IPS DF 19.7 (cell line): ENCODE measurements around the gene OTOP3.
A peak's percentile ranks its signal among the peaks of the same experiment; 100 is the strongest.

Experiments
- DNase-seq: peaks from one replicate; pipeline ENCODE4 v3.0.0-alpha.2; 2013; ENCODE audit warnings: low read depth, low spot score

The OTOP3 gene

DNA sequence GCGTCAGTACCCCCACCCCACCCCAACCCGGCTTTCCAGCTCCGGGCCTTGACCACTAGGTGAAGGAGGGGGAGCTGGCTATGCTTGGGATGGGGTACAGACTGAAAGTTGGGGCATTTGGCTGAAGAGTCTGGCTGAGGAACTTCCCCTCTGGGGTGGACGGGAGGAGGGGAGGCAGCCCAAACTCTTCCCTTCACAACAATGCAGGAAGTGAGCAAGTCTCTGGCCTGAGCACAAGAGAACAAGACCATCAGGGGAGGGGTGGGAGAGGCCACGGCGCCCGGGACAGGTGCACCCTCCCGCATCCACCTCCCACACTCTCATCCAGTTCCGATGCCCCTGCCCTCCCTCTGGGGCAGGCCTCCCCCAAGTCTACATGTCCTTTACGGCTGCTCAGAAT is 18.3 kb upstream of the OTOP3 start:
- no peak for DNase-seq

DNA sequence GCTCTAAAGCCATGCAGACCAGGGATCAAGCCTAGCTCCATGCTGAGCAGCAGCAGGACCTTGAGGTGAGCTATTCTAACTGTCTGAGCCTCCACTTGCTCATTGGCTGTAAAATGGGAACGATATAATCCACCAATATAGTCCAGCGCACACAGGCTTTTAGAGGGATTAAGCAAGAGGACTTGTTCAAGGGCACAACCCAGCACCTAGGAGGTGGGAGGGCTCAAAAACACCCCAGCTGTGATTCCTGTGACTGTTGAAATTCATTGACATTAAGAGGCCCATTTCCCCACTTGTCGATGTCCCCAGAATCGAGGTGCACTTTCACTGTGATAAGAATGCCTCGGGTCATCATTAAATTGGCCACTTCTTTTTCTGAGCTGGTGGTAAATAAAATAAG is 16.8 kb upstream of the OTOP3 start:
- DNase-seq, result no peak

DNA sequence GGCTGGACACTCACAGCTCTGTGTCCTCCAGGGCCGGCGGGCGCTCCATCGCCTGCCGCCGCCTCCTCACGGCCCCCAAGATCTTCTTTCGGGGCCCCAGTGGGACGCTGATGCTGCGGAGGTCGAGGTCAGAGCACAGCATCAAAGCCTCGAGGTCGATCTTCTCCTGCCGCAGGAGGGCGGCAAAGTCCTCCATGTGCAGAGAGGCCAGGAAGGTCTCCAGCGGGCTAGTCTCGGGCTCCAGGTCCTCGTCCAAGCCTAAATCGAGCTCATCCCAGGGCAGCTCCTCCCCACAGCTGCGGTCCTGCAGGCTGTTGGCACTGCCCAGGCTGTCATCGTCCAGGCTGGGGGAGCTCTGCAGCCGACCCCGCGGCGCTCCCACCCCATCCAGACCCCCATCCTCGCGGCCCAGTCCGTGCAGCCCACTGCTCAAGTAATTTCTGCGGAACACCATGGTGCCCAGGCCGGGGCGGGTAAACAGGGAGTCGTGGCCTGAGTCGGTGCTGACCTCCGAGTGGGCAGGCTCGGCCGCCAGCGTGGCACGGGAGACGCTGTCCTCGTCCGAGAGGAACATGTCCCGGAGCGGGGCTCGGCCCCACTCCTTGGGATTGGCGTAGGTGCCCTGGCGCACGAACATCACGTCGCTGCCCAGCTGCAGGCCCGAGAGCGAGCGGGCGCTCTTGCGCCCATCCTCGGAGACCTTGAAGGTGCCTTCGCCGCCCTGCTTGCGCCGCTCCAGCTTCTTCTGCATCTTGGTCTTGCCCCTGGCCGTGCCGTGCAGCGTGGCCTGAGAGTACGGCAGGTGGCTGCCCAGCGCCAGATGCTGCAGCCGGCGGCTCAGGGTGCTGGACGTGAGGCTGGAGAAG is 16.0 kb upstream of the OTOP3 start:
- DNase-seq, result peak; percentile 20

DNA sequence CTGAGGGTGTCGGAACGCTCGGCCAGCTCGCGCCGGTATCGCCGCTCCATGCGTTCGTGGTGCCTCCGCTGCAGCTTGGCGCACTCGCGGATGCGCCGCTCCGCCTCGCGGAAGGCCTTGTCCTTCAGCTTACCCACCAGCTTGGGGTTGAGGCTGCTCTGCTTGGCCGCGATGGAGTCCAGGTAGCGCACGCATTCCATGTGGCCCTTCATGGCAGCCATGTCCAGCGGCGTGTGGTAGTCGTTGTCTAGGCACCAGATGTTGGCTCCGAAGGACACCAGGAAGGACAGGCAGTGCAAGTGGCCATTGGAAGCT is 15.4 kb upstream of the OTOP3 start:
- no peak for DNase-seq

DNA sequence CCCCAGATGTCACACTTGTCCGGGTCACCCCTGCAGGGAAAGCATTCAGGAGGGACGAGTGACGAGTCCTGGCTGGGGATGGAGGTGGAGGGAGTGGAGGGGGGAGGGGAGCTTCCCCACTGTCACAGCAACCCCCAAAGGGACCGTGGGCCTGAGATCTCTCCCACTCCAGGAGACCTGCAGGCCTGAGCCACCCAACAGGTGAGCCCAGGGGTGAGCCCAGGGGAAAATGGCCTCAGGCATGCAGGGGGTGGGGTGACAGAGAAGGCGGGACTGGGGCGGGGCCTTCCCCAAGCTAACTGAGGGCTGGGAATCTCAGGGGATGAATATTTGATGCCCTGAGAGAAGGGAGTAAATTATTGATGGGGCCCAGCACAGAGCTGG is 15.1 kb upstream of the OTOP3 start:
- no peak for DNase-seq

DNA sequence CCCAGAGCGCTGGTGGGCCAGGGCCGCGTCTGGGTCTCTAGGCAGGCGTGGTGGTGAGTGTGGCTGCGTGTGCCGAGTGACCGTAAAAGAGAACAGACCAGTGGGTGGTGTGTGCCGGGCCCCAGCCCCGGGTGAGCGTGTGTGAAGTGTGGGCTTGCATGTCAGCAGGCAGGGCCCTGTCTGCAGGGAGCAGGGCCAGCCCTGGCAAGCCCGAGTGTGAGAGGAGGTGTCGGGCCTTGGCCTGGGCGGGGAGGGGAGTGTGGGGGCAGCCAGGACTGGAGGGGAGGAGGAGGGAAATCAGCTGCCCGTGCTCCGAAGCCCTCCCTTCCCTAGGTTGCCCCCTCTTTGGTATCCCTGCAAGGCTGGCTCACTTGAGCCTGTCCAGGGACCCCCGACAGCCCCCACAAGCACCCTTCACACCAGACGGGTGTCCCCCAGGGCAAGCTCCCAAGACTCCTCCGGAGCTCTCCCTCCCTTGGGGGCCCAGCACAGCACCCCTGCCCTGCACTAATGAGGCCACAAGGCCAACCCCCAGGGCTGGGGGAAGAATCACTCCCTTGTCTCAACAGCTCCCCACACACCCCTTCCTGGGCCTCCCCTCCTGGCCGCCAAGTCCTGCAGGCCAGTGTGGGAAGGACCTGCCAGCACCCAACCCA is 14.5 kb upstream of the OTOP3 start:
- no peak for DNase-seq

DNA sequence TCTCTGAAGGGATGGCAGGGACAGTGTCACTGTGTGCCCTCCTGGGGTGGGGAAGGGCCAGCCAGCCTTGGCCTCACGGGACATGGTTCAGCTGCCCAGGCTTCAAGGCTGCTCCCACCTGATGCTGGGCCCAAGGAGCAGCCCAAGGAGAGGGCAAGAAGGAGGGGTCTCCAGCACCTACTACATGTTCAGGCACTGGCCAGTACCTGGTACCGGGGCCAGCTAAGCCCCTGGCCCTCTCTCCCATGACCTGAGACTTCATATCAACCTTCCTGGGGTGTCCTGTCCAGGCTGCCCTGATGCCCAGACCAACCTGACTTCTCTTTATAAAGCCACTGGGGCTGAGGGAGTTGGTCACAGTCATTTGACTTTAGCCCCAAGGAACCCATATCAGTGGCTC is 13.9 kb upstream of the OTOP3 start:
- DNase-seq, result no peak

DNA sequence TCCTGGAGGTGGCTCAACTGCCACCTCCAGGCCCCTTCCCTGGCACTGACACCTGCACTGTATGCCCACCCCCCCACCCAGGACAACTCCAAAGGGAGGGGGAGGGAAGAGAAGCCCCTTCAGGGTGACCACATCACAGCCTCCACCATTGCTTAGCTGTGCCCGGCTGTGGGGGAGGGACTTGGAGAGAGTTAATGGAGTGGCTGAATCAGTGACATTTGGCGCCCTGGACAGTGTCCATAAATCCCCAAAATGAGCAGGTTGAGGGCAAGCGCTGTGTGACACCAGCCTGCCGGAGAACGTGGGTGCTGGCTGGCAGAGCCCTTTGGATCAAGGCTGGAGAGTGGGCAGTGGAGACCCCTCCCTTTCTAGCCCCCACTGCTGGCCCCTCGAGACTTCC is 13.5 kb upstream of the OTOP3 start:
- DNase-seq, result no peak

DNA sequence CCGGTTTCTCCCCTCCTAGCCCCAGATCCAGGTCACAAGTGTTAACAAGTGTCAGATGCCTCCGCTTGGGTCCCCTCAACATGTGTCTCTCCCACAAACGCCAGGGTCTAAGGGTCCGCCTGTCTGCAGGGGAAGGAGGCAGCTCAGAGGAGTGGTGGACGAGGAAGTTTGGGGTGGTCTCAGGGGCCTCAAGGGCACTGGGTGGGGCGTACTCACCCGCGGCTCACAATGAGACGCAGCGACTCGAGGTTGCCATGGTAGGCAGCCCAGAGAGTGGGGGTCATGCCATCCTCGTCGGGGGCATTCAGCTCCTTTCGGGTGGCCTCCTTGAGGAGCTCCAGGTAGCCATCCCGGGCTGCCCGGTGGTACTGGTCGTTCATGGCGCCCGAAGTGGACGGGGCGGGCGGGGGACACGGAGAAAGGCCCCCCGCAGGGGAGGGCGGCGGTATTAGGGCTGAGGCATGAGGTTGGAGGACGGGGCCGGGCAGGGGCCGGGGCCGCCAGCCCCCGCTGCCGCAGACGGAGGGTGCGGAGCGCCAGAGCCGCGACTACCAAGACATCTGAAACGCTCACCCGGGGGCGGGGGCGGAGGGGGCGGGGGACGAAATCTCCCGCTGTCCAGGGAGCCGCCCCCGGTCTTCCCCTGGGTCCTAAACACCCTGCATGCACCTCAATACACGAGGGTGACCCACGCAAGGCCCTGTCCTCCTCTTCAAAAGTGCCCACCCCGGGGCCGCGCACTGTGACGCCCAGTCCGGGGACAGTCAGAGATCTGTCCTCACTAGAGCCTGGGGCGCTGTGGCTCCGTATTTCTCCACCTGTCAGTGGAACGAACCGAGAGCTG is 12.8 kb upstream of the OTOP3 start, which contains the start of gene USH1G:
TSS of gene USH1G (minus strand) at position 562 of the 844 bp plus-strand sequence. CDS start at position 380, 182 bp downstream.
- DNase-seq, result no peak

DNA sequence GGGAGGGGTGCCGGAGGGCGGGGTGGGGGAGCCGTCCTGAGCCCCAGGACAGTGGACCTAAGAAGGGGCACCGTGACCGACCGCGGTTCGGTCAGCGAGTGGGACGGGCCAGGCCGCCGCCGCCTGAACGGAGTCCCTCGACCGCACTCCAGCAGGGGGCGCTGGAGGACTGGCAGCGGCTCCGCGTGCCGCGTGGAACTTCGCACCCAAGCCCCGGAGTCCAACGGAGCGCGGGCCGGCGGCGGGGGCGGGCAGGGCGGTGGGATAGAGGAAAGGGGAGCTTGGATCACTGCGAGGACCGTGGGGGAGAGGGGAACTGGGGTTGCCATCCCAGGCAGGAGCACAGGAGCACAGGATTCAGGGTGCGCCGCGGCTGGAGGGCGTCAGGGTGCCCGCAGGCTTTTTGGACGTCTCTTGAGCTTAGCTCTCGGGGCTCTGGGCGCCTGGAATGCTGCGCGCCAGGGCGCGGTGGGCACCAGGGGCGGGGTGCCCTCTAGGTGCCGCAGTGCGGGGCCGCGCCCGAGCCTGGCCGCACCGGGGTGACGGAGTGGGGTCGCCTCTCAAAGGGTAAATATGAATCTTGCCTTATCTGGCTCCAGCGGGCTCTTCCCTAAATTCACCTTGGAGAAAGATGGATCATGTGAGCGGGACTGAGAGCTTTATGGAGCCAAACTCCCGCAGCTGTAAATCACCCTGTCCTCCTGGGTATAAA is 12.0 kb upstream of the OTOP3 start:
- DNase-seq, result no peak

DNA sequence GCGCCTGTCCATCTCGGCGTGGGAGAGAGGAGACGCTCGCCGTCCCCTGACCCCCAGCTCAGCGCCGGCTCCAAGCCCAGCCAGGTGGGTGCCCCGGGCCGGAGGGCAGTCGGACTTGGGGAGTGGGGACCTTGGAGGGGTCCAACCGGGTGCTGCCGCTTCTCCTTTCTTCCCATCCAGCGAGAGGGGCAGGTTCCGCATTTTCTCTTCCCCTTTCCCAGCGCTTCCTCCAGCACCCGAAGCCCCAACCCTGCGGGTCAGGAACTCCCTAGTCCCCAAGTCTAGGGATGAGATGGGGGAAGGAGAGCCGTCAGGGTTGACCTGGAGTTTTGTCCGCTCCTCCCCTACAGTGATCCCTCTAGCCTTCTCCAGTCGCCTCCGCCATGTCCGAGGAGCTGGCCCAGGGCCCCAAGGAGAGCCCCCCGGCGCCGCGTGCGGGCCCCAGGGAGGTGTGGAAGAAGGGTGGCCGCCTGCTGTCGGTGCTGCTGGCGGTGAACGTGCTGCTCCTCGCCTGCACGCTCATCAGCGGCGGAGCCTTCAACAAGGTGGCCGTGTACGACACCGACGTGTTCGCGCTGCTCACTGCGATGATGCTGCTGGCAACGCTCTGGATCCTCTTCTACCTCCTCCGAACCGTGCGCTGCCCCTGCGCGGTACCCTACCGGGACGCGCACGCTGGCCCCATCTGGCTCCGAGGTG is 11.3 kb upstream of the OTOP3 start, which contains the start of gene OTOP2:
TSS of gene OTOP2 (plus strand) at position 24 of the 699 bp plus-strand sequence. CDS start at position 384, 360 bp downstream.
- DNase-seq, result no peak

DNA sequence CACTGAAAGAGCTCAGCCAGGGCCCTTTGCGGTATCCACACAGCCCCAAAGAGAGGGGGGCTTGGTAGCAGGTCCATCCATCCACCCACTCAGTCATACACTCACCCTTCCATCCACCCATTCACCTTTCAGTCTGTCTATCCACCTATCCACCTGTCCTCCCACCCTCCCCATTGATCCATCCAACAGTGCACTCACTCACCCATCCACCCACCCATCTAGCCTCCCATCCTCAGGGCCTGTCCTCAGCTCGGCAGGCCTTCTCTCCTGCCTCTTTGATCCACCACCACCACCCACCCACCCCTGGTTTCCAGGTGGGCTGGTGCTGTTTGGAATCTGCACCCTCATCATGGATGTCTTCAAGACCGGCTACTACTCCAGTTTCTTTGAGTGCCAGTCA is 10.5 kb upstream of the OTOP3 start:
- DNase-seq, result no peak

DNA sequence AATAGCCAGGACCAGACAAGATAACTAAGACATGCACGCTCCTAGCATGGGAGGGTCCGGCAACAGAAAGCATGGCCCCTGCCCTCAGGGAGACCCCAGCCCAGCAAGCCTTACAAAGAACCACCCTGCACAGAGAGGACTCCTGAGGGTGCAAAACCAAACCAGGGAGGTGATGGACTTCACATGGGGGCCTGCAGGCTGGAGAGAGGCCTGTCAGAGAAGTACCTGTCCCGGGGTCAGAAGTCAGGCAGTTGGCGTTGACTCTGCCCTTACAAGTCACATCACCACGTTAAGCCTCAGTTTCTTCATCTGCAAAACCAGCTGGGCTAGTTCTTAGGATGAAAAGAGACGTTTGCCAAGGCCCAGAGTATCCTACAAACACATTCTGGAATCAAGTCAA is 6.9 kb upstream of the OTOP3 start:
- no peak for DNase-seq

DNA sequence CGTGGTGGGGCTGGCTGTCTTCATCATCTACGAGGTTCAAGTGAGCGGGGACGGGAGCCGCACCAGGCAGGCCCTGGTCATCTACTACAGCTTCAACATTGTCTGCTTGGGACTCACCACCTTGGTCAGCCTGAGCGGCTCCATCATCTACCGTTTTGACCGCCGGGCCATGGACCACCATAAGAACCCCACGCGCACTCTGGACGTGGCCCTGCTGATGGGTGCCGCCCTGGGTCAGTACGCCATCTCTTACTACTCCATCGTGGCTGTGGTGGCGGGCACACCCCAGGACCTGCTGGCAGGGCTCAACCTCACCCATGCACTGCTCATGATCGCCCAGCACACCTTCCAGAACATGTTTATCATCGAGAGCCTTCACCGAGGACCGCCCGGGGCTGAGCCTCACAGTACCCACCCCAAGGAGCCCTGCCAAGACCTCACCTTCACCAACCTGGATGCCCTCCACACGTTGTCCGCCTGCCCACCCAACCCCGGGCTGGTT is 5.1 kb upstream of the OTOP3 start:
- no peak for DNase-seq

DNA sequence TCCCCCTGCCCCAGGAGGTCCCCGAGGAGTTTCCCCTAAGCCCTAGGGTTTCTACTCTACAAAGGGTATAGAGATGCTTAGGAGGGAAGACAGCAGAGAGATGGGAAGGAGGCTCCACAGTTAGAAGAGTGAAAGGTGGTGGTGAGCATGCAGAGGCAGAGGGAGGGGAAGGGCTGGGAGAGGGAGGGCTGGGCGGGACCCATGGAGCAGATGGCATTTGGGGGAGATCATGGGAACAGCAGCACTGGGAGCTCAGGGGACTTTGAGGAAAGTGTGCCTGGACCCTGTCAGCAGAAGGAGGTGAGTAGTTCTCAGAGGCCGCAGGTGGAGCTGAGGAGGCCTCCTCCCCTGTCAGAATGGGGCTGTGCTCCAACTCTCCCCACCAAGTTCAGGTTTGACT is 650 bp upstream of the OTOP3 start:
- DNase-seq, result no peak

DNA sequence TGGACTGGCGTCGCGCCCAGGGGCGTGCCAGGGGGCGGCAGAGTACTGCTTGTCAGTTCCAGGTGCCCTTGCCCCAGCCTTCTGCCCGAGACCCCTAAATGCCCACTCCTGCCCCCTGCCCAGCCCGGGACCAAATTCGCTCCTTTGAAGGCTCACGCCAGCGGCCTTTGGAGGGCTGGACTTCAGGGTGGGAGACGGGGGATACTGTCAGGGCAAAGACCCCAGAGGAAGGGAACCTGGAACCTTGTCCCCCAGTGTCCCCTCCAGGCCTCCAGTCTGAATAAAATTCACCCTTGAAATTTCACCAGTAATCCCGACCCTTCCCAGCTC is 737 bp downstream of the OTOP3 start:
- DNase-seq, result no peak

DNA sequence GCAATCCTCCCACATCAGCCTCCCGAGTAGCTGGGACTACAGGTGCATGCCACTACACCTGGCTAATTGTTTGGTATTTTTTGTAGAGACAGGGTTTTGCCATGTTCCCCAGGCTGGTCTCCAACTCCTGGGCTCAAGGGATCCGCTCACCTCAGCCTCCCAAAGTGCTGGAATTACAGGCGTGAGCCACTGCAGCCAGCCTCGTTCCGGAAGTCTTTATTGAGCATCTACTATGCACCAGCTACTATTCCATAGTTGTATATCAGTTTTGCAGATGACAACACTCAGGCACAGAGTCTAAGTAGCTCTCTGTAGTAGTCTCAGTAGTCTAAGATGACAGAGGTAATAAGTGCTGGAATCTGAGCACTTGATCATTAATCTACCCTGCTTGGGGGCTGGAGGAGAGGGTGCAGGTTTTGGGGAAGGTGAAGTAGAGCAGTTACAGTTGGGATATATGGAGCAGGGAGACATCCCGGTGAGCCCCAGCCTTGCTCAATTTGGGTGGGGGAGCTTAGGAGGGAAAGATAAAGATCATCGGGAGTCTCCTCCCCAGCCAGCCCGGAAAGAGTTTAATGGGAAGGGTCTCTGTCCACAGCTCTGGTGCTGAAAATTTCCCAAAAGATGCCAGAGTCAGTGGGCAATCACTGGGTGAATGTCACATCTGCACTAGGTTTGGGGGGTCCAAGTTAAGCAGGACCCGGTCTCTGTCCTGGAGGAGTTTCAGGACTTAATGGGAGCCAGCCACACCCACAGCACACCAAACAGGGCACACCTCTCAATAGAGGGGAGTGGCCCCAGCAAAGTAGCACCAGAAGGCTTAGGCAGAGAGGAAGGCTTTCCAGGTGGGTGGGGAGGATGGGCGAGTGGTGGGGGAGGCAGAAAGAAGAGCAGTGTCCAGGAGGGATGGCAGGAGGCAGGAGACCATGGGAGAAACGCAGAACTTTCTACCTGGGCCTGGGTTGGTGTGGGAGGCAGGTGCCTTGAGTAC is 1.7 kb downstream of the OTOP3 start:
- DNase-seq, result no peak

DNA sequence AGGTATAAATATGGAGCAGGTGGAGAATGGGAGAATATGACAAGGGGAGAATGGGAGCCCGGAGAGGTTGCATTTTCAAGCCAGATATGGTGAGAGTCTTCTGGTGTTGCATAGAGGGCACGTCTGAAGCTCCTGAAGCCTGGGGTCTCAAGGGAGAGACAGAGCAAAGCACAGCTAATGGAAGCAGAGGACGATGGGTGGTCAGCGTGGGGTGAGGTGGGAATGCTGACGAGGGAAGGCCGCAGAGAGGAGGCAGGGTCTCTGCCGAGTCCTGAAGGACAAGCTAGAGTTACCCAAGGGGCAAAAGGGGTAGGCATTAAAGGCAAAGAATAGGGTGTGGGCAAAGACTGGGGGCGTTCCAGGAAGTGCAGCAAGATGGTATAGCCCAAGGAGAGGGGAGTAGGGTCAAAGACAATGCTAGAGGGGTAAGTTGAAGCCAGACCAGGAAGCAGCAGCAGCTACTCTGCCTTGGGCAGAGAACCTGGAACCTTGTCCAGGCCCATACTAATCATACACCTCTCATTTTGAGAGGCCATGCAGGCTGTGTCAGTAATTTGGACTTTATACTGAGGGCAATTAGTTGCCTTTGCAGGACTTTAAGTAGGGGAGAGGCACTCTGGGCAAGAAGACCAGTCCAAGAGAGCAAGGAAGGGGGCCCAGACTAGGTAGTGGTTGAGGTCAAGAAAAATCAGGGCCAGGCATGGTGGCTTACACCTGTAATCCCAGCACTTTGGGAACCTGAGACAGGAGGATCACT is 2.7 kb downstream of the OTOP3 start:
- DNase-seq, result no peak

DNA sequence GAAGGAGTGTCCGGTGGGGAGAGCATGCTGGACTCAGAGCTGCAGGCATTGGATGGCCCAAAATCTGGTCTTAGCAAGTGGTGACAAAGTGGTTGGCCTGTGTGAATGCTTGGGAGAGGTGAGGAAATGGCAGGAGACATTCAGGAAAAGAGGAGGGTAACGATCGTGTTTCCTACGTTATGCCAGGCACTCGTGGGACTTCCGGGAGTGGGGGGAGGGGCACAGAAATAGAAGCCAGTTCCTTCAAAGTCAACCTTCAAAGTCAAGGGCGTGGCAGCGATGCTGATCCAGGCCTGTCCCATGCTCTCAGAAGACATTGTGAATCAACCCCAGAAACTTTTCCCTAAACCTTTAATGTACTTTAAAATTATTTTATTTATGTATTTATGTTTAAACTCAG is 3.8 kb downstream of the OTOP3 start:
- no peak for DNase-seq
